ACHN (cell line): ENCODE measurements around the gene LARP4B.

Experiments
- DNase-seq: peaks from one replicate; pipeline ENCODE4 v3.0.0-alpha.2; 2015
- in situ Hi-C: cut with HindIII; loops from 2 replicates; pipeline ENCODE4 v1.10.0; 2017; ENCODE audit warnings: low sequenced_read_pairs, low pct_ligation_motif_present, low pct_unique_long_range_greater_than_20kb

LARP4B gene

DNA sequence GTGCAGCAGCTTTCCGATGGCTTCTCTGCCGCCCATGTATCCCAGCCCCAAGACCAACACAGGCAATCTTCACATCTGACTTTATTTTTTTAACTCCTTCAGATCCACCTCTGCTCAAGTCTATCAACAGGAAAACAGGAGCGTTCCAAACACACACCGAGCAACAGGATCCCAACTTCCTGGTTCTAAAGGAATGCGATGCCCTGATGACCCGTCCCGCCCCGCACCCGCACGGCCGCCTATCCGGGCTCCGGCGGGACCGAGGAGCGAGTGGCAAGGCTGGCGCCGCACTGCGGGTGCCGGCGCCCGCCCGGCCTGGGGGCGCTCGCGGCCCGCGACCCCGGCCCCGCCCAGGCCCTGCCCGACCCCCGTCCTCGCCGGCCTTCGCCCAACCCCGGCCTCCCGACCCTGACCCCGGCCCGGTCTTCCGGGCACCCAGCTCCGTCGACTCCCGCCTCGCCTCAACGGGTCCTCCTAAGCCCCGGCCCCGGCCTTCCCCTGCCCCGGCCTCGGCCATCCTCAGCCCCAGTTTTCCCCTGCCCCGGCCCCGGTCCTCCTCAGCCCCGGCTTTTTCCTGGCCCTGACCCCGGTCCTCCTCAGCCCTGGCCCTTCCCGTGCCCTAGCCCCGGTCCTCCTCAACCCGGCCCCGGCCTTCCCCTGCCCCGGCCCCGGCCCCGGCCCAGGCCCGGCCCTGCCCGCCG is 730 bp downstream of the LARP4B start:
- peak; percentile 64 for DNase-seq
- in situ Hi-C loops = no loop called here

DNA sequence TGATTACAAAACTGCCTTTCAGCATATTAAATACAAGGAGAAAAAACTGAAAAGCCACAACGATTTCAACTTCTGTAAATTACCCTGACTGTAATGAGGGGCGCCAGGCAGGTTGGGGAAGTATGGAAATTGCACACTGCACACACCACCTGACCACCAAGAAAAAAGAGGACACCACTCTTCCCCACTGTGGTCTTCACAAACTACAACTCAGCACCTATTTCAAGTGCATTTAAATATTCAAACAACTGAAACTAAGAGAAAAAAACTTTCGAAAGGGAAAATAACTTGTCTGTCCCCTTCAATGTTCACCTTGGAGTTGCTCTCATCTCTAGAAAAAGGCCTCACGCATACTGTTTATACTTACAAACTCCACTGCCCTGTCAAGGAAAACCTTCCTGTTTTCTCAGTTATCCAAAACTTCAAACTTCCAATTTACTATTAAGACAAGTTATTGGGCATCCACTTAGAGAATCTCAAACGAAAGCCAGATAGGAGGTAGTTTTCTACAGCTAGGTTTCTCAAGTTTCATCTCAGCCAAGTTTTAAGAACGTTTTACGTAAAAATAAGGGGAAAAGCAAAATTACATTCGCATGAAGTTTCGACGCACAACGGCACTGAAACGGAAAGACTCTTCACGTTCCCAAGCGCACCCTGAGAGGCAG is 1.4 kb downstream of the LARP4B start:
- no peak for DNase-seq
- in situ Hi-C loops = no loop called here

DNA sequence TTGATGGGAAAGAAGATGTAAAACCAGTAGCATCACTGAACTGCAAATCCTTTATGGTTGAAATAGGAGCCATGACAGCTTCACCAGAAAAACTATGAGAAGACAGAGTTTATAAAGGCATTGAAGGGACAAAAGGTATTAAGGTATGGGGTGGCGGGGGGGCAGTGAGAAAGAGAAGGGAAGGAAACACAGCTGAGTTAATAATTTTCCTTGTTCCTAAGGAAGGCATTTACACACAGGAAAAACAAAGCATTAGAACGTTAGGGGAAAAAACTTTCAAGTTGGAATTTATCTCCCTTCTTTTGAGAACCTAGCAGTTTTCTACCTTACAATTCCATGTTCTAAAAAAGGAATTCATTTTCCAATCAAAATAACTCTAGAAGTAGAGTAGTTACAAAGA is 4.4 kb downstream of the LARP4B start:
- DNase-seq = no peak
- in situ Hi-C loops = no loop called here

DNA sequence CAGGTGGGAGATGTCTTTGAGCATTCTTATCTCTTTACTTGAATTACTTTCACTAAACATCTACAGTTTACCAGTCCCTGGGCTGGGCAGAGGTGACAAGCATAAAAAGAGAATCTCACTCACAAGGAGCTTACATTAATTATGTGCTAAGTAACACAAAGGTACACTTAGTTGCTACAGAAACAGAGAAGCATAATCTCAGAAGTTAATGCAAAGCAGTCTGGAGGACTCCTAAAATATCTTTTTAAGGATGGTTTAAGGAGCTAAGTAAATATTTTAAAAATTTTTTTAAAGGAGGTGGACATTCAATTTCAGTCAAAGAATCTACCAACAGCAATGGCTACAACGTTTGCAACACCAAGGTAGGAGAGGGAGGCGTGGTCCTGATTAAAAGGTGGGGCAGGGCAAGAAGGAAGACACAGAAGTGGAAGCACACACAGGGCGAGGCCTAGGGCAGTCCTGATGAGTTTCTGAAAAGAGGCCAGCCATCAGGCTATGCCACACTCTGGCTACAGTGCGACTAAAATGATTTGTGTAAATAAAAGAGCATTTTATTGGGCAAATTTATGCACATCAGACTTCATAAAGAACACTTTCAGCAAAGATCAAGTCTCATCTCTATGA is 5.3 kb downstream of the LARP4B start:
- no peak for DNase-seq
- in situ Hi-C loops = no loop called here

GRCh38 chr10:924524-924859 is 7.0 kb downstream of the LARP4B start:
- in situ Hi-C loops = no loop called here
- no peak for DNase-seq

GRCh38 chr10:923844-924523 is 7.5 kb downstream of the LARP4B start:
- no peak for DNase-seq
- in situ Hi-C loops = no loop called here

DNA sequence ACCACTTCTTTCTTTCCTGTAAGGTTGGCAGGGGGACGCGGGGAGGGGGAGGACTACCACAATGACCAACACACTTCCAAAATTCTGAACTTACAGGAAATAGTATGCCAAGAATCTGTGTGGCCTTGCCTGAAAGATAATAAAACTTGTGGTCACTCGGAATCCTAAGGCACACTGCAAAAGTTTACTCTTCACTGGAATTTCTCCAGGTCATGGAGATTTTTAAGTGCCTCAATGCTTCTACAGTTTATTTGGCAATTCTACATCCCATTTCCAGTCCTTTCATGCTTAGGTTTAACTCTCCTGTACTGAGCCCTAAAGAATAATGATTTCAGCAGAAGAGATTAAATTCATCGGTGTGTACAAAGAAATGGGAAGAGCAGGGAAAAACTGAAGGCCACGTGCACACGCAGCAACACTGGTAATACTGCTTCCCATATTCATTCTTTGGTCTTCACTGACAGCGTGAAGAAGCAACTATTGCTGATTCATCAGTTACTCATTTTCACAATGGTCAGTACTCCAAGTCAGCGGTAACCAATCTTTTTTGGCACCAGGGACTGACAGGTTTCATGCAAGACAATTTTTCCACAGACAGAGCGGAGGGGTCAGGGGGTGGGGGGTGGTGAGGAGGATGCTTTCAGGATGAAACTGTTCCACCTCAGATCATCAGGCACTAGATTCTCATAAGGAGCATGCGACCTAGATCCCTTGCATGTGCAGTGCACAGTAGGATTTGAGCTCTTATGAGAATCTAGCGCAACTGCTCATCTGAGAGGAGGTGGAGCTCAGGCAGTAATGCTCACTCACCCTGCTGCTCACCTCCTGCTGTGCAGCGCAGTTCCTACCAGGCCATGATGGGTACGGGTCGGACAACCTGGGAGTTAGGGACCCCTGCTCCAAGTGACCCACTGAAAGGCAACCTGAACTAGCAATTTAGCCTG is 9.8 kb downstream of the LARP4B start:
- peak; percentile 83 for DNase-seq
- in situ Hi-C loops = no loop called here

GRCh38 chr10:920450-920849 is 11.1 kb downstream of the LARP4B start:
- in situ Hi-C loops = no loop called here
- no peak for DNase-seq

GRCh38 chr10:919481-919880 is 12.0 kb downstream of the LARP4B start:
- no peak for DNase-seq
- in situ Hi-C loops = no loop called here

- no peak for DNase-seq
- in situ Hi-C loops = no loop called here
These were observed 13.5 kb downstream of the LARP4B start for GRCh38 chr10:917999-918398.

DNA sequence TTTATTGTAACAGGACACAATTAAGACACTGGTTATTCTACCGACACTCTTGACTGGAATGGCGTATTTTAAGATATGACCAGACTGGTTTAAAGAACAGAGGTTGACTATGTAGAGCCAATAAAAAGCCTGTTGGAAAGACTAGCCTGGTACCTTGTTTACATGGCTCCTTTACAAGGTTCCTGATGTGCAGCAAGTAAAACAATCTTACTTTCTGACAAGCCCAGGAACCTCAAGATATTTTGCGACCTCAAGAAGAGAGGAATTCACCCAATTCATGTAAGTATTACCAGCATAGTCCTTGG is 14.1 kb downstream of the LARP4B start:
- in situ Hi-C loops = no loop called here
- DNase-seq = no peak

DNA sequence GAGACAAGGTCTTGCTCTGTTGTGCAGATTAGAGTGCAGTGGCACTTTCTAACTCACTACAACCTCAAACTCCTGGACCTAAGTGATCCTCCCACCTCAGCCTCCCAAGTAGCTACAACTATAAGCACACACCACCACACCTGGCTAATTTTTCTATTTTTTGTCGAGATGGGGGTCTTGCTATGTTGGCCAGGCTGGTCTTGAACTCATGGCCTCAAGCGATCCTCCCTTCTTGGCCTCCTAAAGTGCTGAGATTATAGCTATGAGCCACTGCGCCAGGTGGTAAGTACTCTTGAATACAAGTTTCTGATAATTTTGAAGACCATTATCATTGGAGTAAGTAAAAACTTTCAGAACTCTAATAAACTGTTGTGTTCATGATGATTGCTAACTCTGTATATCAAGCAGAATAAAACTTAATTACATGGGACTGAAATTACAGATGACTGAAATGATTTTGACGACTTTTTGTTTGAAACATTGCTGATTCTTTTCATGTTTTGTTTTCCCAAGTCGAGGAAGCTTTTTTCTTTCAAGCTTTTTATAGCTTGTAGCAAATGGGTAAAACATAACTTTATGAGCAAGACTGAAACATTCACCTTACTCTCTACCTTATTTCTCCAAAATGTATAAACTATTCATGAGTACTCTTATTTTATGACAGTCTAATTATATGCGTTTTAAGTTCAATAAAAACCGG is 14.6 kb downstream of the LARP4B start:
- DNase-seq = no peak
- in situ Hi-C loops = no loop called here

DNA sequence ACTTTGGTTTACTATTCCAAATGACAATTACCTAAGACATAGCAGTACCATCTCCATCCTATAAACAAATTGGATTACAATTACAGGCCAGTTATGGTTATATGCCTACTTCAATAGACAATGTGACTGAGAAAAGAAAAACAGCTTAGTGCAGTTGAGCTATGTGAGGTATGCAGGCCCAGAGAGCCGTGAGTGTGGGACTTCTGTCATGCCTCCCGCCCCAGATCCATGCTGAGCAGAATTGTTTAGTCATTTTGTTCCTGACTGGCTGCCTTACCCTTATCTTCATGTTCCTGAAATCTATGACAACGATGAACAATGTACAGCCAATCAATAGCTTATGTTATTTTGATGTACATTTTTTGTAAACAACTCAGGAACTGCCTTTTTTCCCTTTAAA is 21.7 kb downstream of the LARP4B start:
- in situ Hi-C loops = no loop called here
- DNase-seq = peak; percentile 7

DNA sequence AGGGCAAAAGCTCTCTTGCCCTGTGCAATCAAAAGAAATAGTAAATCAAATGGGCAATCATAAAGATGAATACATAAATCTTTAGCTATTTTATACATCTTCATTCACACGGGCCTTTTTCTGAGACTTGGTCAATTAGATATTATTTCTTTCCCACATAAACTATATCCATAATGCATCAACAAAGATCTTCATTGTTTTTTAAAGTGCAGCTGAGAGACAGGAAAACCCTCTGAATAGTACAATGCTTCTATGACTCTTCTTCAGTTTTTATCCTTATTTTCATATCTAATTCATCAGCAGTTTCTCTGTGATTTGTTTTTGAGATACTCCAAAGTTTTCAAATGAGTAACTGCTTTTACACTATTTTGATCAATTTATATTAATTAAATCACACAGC is 25.5 kb downstream of the LARP4B start:
- in situ Hi-C loops = no loop called here
- DNase-seq = no peak

GRCh38 chr10:905503-905902 is 26.0 kb downstream of the LARP4B start:
- DNase-seq = no peak
- in situ Hi-C loops = no loop called here

DNA sequence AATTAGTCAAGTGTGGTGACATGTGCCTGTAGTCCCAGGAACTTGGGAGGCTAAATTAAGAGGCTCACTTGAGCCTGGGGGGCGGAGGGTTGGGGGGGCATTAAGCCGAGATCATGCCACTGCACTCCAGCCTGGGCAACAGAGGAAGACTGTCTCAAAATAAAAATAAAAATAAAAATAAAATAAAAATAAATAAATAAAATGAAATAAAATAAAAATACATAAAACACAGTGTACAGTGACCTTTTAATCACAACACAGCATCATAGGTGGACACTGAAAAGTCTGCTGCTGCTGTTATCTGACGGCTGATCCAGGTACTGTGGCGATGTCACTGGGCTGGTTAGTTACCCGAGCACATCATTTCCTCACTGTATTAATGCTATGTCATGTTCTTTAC is 27.1 kb downstream of the LARP4B start:
- in situ Hi-C loops = no loop called here

DNA sequence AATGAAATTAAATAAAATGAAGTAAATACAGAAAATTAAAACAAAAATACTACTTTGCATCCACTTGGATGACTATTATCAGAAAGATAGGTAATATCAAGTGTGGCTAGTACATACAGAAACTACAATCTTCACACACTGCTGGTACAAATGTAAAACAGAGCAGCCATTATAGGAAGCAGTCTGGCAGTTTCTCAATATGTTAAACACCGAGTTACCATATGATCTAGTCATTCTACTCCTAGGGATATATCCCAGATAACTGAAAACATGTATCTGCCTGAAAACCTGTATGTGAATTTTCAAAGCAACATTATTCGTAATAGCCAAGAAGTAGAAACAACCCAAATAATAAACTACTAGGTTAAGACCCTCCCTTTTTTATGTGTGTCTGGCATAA is 33.4 kb downstream of the LARP4B start:
- no peak for DNase-seq
- in situ Hi-C loops = no loop called here

More for the DNA sequence above, 27.1 kb downstream of the LARP4B start:
- no peak for DNase-seq

DNA sequence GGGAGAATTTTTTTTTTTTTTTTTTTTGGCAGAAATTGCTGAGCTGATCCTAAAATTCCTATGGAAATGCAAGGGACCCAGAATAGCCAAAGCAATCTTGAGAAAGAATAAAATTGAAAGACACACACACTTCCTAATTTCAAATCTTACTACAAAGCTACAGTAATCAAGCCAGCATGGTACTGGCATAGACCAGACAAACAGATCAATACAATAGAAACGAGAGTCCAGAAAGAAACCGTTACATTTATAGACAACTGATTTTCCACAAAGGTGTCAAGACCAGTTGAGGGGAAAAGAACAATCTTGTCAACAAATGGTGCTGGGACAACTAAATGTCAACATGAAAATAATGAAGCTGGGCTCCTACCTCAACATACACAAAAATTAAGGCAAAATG is 34.5 kb downstream of the LARP4B start:
- DNase-seq = no peak
- in situ Hi-C loops = no loop called here
